Right lobe of liver (tissue), 4 donors: ENCODE measurements around the gene TMEM139.

Experiments used
- CTCF ChIP-seq, 4 donors: fragments of 200-600 bp in 3 of 4; fragments of 450-650 bp in 1 of 4; IDR thresholded peaks; one replicate each; pipeline versions ENCODE4 v1.5.1 to v1.8.0; 2016 to 2022; ENCODE audit warnings: antibody characterized with exemption in 4 of 4, mild to moderate bottlenecking in 2 of 4
- POLR2A ChIP-seq: fragments of 450-650 bp; IDR thresholded peaks from one replicate; pipeline ENCODE4 v1.6.1; 2017; ENCODE audit warnings: antibody characterized with exemption, mild to moderate bottlenecking
- donor health status: DM: no; HTN: no; CAD: no.
- donor health status: DM: no; HTN: no; CAD: no.
- donor health status: DM: no; HTN: yes; CAD: no.

- TF ChIP-seq CTCF (IDR thresholded peaks at IDR 0.05) (no peak), POLR2A (no peak)
These were observed 33.9 kb upstream of the TMEM139 start for GRCh38 chr7:143250822-143251221.
